NCI-H1436 (cell line): ENCODE measurements around the gene OVCA2.

ENCODE experiments used
- DNase-seq: peaks from one replicate; lab custom pipeline; 2025; lab: John Stamatoyannopoulos, UW

OVCA2 gene

GRCh38 chr17:2086306-2086705 lies 44.5 kb downstream of the OVCA2 start:
- no peak for DNase-seq

DNA sequence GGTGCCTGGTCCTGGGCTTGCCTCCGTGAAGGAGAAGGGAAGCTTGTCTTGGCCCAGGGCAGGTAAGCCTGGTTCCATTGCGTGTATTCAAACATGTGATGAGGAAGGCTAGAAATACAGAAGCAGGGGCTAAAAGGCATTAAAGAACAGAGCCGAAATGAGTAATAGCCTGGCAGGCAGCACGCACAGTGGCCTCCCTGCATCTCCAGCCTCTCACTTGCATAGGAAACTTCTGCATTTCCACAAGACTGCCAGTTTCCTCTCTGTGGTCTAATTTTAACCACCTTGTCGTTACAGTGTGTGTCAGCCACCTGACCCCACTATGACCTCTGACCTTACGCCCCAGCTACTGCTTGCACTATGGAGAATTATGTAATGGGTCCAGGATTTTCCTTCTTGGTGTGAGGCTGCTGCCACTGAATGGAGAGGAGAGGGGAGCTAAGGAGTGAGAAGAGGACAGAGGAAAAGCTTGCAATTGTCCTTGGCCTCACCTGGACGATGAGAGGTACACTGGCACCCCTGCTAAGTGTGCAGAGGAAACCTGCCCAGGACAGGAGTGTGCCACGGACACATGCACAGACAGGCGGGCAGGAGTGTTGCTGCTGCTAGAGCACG lies 45.9 kb downstream of the OVCA2 start:
- DNase-seq: no peak

- DNase-seq: no peak
These were observed 47.2 kb downstream of the OVCA2 start for GRCh38 chr17:2089021-2089422.

- no peak for DNase-seq
These were observed 48.4 kb downstream of the OVCA2 start for GRCh38 chr17:2090210-2090641.

GRCh38 chr17:2090804-2091534 lies 49.1 kb downstream of the OVCA2 start:
- DNase-seq: no peak

GRCh38 chr17:2092253-2092652 lies 50.4 kb downstream of the OVCA2 start:
- DNase-seq: no peak
